Activated CD8-positive, alpha-beta memory T cell treated with anti-CD3 and anti-CD28 coated beads, Interleukin-2, amount 50 U/mL, for 24 hours (primary cell): ENCODE data around the gene SNCAIP.

Experiments
- DNase-seq: peaks from one replicate; pipeline ENCODE4 v3.0.0-alpha.2; 2020; ENCODE audit errors: extremely low read depth

The SNCAIP gene

GRCh38 chr5:122311961-122312590 lies at the start of gene SNCAIP:
SNCAIP (plus strand) TSS chr5:122312237; CDS start chr5:122391135, 78,898 bp downstream.
- no peak for DNase-seq

GRCh38 chr5:122263352-122264030 lies 48.5 kb upstream of the SNCAIP start:
- no peak for DNase-seq

- DNase-seq, result no peak
These were observed 47.4 kb upstream of the SNCAIP start for GRCh38 chr5:122264610-122265009.

GRCh38 chr5:122267185-122267584 lies 44.9 kb upstream of the SNCAIP start:
- no peak for DNase-seq

DNA sequence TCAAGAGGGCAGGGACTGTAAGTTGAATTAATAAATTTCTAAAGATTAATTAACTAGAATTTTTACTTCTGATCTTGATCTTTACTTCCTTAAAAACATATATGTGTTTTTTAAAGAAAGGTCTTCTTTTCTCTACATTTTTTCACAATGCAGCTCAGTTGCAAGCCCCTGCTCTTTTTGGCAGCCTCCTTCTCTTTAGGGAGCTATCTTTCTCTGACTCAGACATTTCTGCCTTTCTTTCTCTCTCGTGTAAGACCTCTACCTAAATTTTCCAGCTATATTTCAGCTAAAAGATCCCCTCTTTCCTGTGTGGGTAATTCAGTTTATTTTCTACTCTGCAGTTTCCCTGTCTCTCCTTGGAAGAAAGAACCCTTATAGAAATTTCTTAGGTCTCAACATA lies 38.3 kb upstream of the SNCAIP start:
- DNase-seq, result no peak

DNA sequence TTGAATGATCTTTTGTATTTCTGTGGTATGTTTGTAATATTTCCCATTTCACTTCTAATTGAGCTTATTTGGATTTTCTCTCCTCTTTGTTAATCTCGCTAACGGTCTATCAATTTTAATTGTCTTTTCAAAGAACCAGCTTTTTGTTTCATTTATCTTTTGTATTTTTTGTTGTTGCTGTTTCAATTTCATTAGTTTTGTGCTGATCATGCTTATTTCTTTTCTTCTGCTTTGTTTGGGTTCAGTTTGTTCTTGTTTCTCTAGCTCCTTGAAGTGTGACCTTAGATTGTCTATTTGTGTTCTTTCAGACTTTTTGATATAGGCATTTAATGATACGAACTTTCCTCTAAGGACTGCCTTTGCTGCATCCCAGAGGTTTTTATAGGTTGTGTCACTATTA lies 28.4 kb upstream of the SNCAIP start:
- DNase-seq, result no peak

GRCh38 chr5:122286541-122286940 lies 25.5 kb upstream of the SNCAIP start:
- no peak for DNase-seq

DNA sequence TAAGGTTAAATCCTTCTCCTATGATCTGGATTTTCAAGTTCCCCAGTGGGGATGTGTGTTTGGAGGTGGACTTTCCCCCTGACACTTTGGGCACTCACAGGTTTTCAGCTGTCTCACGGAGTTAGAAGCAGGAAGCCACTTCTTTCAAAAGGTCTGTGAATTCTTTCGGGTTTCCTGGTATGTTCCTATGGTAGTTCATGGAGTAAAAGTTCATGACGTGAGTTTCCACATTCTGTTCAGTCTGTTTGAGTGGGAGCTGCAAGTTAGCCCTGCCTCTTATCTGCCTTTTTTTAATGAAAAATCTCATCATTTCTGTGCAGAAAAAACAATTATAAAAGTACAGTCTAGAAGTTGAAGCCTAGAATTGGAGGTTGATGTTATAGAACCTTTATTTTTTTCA lies 24.9 kb upstream of the SNCAIP start:
- no peak for DNase-seq

DNA sequence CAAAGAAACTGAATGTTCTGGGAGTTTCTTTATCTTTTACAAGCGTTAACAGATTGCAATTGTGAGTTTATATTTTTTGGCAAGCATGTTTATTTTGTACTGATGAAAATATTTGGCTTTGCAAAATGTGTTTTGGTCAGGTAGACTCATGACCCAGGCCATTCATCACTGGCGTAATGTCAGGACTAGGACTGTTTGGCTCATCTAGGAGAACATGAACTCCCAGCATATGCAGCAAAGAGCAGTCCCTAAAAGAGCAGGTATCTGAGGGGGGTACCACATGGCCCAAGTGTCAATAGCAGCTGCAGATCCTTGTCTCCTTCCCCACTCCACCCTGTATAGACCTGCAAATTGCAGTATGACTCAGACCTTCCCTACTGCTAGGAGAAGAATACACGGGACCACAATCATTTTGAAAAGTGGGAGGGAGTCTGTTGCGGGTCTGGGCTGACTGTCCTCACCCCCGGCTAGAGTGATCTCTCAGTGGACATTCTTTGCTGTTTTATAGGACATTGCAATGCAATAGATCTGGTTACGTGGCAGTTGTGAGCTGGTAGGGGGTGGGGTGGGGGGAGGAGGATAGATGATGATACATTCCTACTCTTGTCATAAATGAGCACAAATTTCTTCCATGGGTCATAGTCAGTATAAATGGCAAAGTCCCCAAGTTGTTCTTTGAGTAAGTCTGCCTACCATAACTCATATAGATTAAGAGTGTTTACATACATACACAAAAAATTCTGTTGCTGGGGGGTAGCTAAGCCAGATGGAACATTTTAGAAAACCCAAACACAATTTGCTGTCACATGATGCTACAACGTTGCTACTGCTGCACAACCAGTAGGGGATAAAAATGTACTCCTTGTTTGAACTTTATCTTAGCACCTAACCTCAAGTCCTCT lies 20.8 kb upstream of the SNCAIP start:
- DNase-seq, result no peak

DNA sequence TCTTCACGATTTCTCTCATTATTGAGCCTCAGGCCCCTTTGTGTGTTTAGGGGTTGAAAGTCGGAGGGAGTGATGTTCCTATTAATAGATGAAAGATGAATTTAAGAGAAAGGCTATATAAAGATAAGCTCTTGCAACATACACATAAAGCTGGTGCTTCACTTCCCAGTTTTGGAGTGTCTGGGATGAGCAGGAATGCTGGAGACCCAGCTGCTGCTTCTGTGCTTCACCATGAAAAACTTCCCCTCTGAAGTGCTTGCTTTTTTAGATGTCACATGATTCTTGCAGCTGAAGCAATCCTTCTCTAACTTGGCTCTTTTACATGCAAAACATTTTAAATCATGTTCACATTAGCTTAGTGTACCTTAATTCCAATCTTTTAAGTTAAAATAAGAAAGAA lies 19.7 kb upstream of the SNCAIP start:
- no peak for DNase-seq

- no peak for DNase-seq
These were observed 16.9 kb upstream of the SNCAIP start for GRCh38 chr5:122295138-122295537.

GRCh38 chr5:122296871-122297270 lies 15.2 kb upstream of the SNCAIP start:
- no peak for DNase-seq

DNA sequence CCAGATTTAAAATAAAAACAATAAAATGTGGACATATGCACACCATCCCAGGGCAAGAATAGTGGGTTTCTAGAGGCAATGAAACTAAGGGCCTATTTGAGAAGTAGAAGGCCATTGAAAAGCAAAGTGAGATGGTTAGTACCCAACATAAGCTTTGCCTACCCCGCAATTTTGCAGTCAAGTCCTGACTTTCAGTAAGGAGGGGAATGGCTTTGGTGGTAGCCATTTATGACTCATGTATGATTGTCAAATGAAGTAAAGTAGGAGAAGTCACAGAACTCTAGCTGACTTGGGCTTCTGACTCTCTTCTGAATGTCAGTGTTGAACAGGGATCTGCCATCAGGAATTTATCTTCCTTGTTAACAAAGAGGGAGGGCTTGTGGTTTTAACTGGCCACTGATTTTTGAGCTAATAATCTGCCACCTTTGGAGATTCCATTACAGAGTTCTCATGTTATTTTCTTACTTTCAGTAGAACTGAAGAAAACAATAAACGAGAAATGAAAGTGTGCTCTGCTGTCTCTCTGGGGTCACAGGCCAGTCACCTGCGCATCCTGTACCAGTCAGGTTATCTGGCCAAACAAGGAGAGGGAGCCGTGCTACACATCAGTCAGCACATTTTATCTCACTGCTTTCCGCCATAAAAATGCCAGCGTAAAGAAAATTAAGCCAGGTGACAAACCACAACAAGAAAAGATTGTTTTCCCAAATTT lies 14.3 kb upstream of the SNCAIP start:
- no peak for DNase-seq

DNA sequence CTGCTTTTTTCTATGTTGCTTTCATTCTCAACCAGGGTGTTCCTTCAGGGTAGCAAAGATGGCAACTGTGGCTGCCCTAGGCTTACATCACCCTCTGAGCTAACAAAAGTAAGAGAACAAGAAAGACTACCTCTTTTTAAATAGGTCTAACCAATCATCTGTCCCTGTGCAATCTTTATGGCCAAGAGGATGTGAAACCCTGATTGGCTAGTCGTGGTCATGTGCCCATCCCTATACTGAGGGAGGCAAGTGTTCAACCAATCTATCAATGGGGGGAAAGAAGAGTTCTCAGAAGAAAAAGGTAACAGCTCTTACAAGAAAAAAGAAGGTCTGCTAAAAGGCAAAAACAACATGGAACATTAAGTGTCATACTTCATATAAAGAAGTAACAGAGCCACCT lies 11.7 kb upstream of the SNCAIP start:
- no peak for DNase-seq

DNA sequence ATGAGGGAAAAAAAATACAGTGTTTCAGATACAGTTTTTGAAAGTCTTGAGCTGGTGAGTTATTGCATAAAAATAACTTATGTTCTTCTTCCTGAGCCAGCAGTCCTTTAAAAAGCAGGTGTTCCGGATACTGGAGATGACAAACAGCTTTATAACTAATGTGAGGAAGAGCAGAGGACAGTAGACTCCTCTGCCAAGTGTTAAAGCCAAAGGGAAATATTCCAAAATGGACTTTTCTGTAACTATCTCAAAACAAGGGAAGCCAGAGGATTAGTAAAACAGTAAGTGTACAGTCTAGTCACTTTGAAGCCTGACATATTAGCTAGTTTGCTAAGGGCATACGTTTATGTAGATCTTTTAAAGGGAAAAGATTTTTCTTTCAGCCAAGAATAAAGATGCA lies 11.0 kb upstream of the SNCAIP start:
- DNase-seq, result no peak

- no peak for DNase-seq
These were observed 7.4 kb upstream of the SNCAIP start for GRCh38 chr5:122304471-122305215.

GRCh38 chr5:122306461-122306860 lies 5.6 kb upstream of the SNCAIP start:
- no peak for DNase-seq

- DNase-seq, result no peak
These were observed 1.1 kb upstream of the SNCAIP start for GRCh38 chr5:122310889-122311288.

GRCh38 chr5:122311497-122311960 lies 508 bp upstream of the SNCAIP start:
- DNase-seq, result no peak

GRCh38 chr5:122312591-122313406 lies 762 bp downstream of the SNCAIP start:
- no peak for DNase-seq
